GM18517 (cell line): ENCODE results near the gene RIC1.

Experiments used
- ATAC-seq: cut with Tn5 transposase; IDR thresholded peaks from one replicate; pipeline ENCODE4 v1.9.1; 2021; ENCODE audit warnings: mild to moderate bottlenecking, moderate library complexity; ENCODE audit not compliant: unreplicated experiment

The RIC1 gene

DNA sequence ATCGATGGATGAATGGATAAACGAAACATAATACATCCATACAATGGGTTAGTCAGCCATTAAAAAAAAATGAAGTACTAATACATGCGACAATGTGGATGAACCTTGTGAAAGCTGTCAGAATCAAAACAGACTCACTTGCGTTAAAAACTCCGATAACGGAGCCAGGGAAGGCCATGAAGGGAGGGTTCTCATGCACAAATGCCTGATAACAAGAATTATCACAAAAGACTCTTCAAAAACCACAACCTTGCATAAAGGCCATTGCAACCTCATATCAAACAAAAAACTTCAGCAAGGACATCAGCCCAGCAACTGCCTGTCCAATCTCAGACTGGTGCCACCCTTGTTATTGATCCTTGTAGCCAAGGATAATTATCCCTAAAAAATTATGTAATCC is 190.3 kb downstream of the RIC1 start:
- ATAC-seq = no peak

DNA sequence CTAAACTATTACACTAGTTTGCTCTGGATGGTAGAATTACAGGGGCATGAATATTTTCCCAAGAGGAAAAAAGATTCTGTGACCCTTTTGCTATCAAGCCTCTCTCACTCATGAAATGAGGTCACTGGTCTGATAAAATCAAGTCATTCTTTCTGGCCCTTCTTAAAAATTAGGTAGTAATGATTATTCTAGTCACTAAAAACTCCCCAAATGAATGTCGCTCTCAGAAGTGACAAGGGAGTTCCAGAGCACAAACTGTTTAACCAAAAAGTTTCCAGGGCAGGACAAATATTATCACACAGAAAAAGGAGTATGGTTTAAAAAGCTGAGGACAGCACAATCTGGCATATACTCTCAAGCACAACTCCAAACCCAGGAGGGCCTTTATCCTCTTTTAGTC is 191.5 kb downstream of the RIC1 start:
- ATAC-seq = no peak

DNA sequence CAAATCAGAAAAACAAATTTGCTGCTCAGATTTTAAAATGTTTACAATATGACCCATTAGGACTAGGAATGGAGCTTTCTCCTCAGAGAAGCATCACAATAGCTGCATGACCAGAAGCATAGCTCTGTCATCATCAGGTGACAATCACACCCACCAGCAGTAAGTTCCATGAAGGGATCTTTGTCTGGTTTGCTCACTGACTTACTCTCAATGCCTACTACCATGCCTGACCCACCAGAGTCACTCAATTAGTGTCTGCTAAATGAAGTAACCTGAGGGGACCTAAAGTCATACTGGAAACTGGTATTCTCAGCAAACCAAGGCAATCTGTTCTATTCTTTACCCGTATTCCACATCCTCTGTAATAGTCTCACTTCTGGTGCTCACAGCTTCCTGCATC is 196.3 kb downstream of the RIC1 start:
- no peak for ATAC-seq
